ENCODE results near the gene DNAJC4.

- TF ChIP-seq CTCF (IDR thresholded peaks at IDR 0.05 in 4 of 5, conservative IDR thresholded peaks at IDR 0.05 in 1 of 5) (no peak), POLR2A (IDR thresholded peaks at IDR 0.05) (no peak)
These were observed 1.2 kb downstream of the DNAJC4 start for GRCh38 chr11:64231546-64231945.
